Neural cell (in vitro differentiated cells): ENCODE results near the gene KL. TPM values are rescaled to one million over a fixed set of nuclear protein-coding genes. Genes with fewer than 3 reads are reported as not detected.

Experiments
- H2AFZ ChIP-seq: fragments of 200-600, 300-800 bp; sonication (generic), shearing (Covaris generic); 2 replicates; pipeline ENCODE4 v1.6.0; 2014; ENCODE audit warnings: low read depth, mild to moderate bottlenecking, antibody characterized with exemption, low read length, moderate library complexity
- H3F3A ChIP-seq: fragments of 200-600 bp; shearing (Covaris generic); 2 replicates; pipeline ENCODE4 v1.6.1; 2016; ENCODE audit warnings: mild to moderate bottlenecking, moderate library complexity, mixed read lengths, antibody characterized with exemption, low read length; ENCODE audit not compliant: insufficient read depth, poor library complexity, severe bottlenecking
- H3K27ac ChIP-seq: fragments of 200-600, 300-800 bp; sonication (generic), shearing (Covaris generic); 2 replicates; pipeline ENCODE4 v1.5.1; 2014; ENCODE audit warnings: mild to moderate bottlenecking, low read length, moderate library complexity
- H3K27me3 ChIP-seq: fragments of 300-800, 200-600 bp; sonication (generic), shearing (Covaris generic); 2 replicates; pipeline ENCODE4 v1.6.0; 2014; ENCODE audit warnings: mild to moderate bottlenecking, low read depth, low read length, moderate library complexity; ENCODE audit not compliant: insufficient read depth
- H3K36me3 ChIP-seq: fragments of 300-800, 200-600 bp; sonication (generic), shearing (Covaris generic); 2 replicates; pipeline ENCODE4 v1.5.1; 2014; ENCODE audit warnings: mild to moderate bottlenecking, antibody characterized with exemption, low read length, moderate library complexity; ENCODE audit not compliant: insufficient read depth
- H3K4me2 ChIP-seq: fragments of 300-800, 200-600 bp; sonication (generic), shearing (Covaris generic); 2 replicates; pipeline ENCODE4 v1.6.0; 2014; ENCODE audit warnings: mild to moderate bottlenecking, low read length
- H3K4me3 ChIP-seq: fragments of 300-800, 200-600 bp; sonication (generic), shearing (Covaris generic); 2 replicates; pipeline ENCODE4 v1.5.1; 2014; ENCODE audit warnings: mild to moderate bottlenecking, low read length, moderate library complexity
- H3K79me2 ChIP-seq: fragments of 200-600 bp; shearing (Covaris generic); replicated peaks from 2 replicates; pipeline ENCODE4 v1.6.0; 2014; ENCODE audit warnings: mild to moderate bottlenecking, low read length, moderate library complexity; ENCODE audit not compliant: insufficient read depth
- H3K9ac ChIP-seq: fragments of 300-800, 200-600 bp; sonication (generic), shearing (Covaris generic); 2 replicates; pipeline ENCODE4 v1.6.1; 2016; ENCODE audit warnings: mild to moderate bottlenecking, low read length, mixed read lengths
- H3K9me2 ChIP-seq: fragments of 200-600 bp; shearing (Covaris generic); 2 replicates; pipeline ENCODE4 v1.6.1; 2016; ENCODE audit warnings: mild to moderate bottlenecking, low read length, mixed read lengths; ENCODE audit not compliant: insufficient read depth
- H3K9me3 ChIP-seq: fragments of 200-600, 300-800 bp; sonication (generic), shearing (Covaris generic); 2 replicates; pipeline ENCODE4 v1.6.1; 2016; ENCODE audit warnings: mild to moderate bottlenecking, mixed run types, low read length, moderate library complexity, mixed read lengths
- H4K20me1 ChIP-seq: fragments of 200-600 bp; shearing (Covaris generic); 2 replicates; pipeline ENCODE4 v1.6.1; 2016; ENCODE audit warnings: mild to moderate bottlenecking, mixed run types; ENCODE audit not compliant: insufficient read depth
- CTCF ChIP-seq: fragments of 450-650 bp; IDR thresholded peaks from 2 replicates; pipeline ENCODE4 v1.5.1; 2014; ENCODE audit warnings: antibody characterized with exemption, mild to moderate bottlenecking, moderate library complexity; ENCODE audit not compliant: poor library complexity, severe bottlenecking
- EP300 ChIP-seq: fragments of 450-650 bp; conservative IDR thresholded peaks from 2 replicates; pipeline ENCODE4 v1.6.1; 2014; ENCODE audit warnings: antibody characterized with exemption, mild to moderate bottlenecking, moderate library complexity; ENCODE audit not compliant: poor library complexity, severe bottlenecking
- EZH2 ChIP-seq: fragments of 200-600, 300-800 bp; shearing (Covaris generic), sonication (generic); IDR thresholded peaks from 2 replicates; pipeline ENCODE4 v1.6.1; 2014; ENCODE audit warnings: antibody characterized with exemption, low read length, borderline replicate concordance, mild to moderate bottlenecking; ENCODE audit not compliant: insufficient read depth, poor library complexity, severe bottlenecking
- MXI1 ChIP-seq: fragments of 450-650 bp; conservative IDR thresholded peaks from 2 replicates; pipeline ENCODE4 v1.6.1; 2014; ENCODE audit warnings: antibody characterized with exemption, mild to moderate bottlenecking; ENCODE audit not compliant: poor library complexity, severe bottlenecking
- POLR2AphosphoS5 ChIP-seq: IDR thresholded peaks from 2 replicates; pipeline ENCODE4 v1.6.1; 2012
- RAD21 ChIP-seq: fragments of 450-650 bp; conservative IDR thresholded peaks from 2 replicates; pipeline ENCODE4 v1.6.1; 2014; ENCODE audit warnings: antibody characterized with exemption, mild to moderate bottlenecking, moderate library complexity
- SMC3 ChIP-seq: fragments of 450-650 bp; conservative IDR thresholded peaks from 2 replicates; pipeline ENCODE4 v1.6.1; 2014; ENCODE audit warnings: antibody characterized with exemption, mild to moderate bottlenecking, moderate library complexity; ENCODE audit not compliant: poor library complexity
- TAF1 ChIP-seq: IDR thresholded peaks from 2 replicates; pipeline ENCODE4 v1.6.1; 2012; ENCODE audit warnings: low read depth
- polyA plus RNA-seq: library from polyadenylated mRNA; depleted of rRNA; stranded (reverse); fragments of >200 nt; gene quantifications from 2 replicates; pipeline ENCODE4 v1.2.3, GENCODE V29; 2014
- TF ChIP-seq, protein P1 (sequence below): IDR thresholded peaks from 2 replicates; pipeline ENCODE4 v1.6.1; 2012; ENCODE audit warnings: borderline replicate concordance

KL gene
- polyA plus RNA-seq, 1 donor from 2014 or later: 0.09 TPM

GRCh38 chr13:33034882-33035520 lies 18.8 kb downstream of the KL start:
- Histone ChIP-seq H3K36me3 (no peaks in the 10 kb centered on the region), H2AFZ (no peak overlapping the region)
- no peak for TF ChIP-seq TAF1
- no peak for TF ChIP-seq EZH2
- TF ChIP-seq CTCF: no peak
- no peak for TF ChIP-seq POLR2AphosphoS5
- TF ChIP-seq, protein P1, sequence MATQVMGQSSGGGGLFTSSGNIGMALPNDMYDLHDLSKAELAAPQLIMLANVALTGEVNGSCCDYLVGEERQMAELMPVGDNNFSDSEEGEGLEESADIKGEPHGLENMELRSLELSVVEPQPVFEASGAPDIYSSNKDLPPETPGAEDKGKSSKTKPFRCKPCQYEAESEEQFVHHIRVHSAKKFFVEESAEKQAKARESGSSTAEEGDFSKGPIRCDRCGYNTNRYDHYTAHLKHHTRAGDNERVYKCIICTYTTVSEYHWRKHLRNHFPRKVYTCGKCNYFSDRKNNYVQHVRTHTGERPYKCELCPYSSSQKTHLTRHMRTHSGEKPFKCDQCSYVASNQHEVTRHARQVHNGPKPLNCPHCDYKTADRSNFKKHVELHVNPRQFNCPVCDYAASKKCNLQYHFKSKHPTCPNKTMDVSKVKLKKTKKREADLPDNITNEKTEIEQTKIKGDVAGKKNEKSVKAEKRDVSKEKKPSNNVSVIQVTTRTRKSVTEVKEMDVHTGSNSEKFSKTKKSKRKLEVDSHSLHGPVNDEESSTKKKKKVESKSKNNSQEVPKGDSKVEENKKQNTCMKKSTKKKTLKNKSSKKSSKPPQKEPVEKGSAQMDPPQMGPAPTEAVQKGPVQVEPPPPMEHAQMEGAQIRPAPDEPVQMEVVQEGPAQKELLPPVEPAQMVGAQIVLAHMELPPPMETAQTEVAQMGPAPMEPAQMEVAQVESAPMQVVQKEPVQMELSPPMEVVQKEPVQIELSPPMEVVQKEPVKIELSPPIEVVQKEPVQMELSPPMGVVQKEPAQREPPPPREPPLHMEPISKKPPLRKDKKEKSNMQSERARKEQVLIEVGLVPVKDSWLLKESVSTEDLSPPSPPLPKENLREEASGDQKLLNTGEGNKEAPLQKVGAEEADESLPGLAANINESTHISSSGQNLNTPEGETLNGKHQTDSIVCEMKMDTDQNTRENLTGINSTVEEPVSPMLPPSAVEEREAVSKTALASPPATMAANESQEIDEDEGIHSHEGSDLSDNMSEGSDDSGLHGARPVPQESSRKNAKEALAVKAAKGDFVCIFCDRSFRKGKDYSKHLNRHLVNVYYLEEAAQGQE: no peak
- TF ChIP-seq MXI1: no peak
- no peak for TF ChIP-seq EP300
- no peak for TF ChIP-seq RAD21
- no peak for TF ChIP-seq SMC3

DNA sequence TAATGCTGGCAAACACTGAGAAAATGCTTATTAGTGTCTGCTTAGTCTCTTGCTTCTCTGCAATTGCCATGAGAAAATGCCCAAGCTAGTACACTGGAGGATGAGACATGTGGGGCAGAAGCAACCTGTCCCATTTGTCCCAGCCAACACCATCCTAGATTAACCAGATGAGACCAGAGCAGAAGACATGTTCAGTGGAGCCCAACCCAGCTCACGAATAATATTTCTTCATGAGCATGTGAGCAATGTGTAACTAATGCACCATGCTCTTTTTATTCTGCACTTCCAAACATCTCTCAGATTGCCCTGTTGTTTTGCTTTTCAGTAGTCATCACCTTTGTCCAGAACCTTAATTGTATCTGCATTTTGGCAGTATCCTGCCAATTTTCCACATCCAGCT lies 21.4 kb downstream of the KL start:
- no peak for TF ChIP-seq CTCF
- TF ChIP-seq, protein P1: no peak
- TF ChIP-seq SMC3: no peak
- no peak for TF ChIP-seq TAF1
- no peak for TF ChIP-seq EZH2
- no peak for TF ChIP-seq EP300
- no peak for TF ChIP-seq MXI1
- no peak for TF ChIP-seq POLR2AphosphoS5
- no peak for TF ChIP-seq RAD21
- H3K36me3 ChIP-seq: no peaks in the 10 kb centered on the region
- no peaks in the 10 kb centered on the region for H3F3A ChIP-seq
- H4K20me1 ChIP-seq: no peaks in the 10 kb centered on the region
- H3K9me3 ChIP-seq: no peaks in the 10 kb centered on the region
- no peaks in the 10 kb centered on the region for H3K79me2 ChIP-seq
- no peaks in the 10 kb centered on the region for H3K9me2 ChIP-seq
- no peak overlapping the region for H2AFZ ChIP-seq
- no peak overlapping the region for H3K27ac ChIP-seq
- no peaks in the 10 kb centered on the region for H3K27me3 ChIP-seq
- H3K9ac ChIP-seq: no peak overlapping the region
- no peak overlapping the region for H3K4me3 ChIP-seq
- no peak overlapping the region for H3K4me2 ChIP-seq

More at GRCh38 chr13:33034882-33035520, 18.8 kb downstream of the KL start:
- no peak overlapping the region for H3K27ac ChIP-seq
- no peaks in the 10 kb centered on the region for H3K9me3 ChIP-seq
- H3K9ac ChIP-seq: no peak overlapping the region
- H3K27me3 ChIP-seq: no peaks in the 10 kb centered on the region
- H3K4me3 ChIP-seq: no peak overlapping the region
- no peak overlapping the region for H3K4me2 ChIP-seq
- H4K20me1 ChIP-seq: no peaks in the 10 kb centered on the region
- H3K9me2 ChIP-seq: no peaks in the 10 kb centered on the region
- no peaks in the 10 kb centered on the region for H3F3A ChIP-seq
- no peaks in the 10 kb centered on the region for H3K79me2 ChIP-seq
